GM04503 (cell line): ENCODE data around the gene HSD17B13.
"Not testable (repeated sequence)": the region's sequence is repeated elsewhere in the genome, so short reads cannot be mapped to it uniquely, and the experiment has no call there.

Experiments used
- DNase-seq: peaks from one replicate; pipeline ENCODE4 v3.0.0-alpha.2; 2012; ENCODE audit warnings: low read depth

The HSD17B13 gene

GRCh38 chr4:87322754-87323153 lies at the start of gene HSD17B13:
TSS of gene HSD17B13 (minus strand) at chr4:87322882. CDS start at chr4:87322841, 41 bp downstream.
- no peak for DNase-seq

GRCh38 chr4:87370068-87370467 lies 47.4 kb upstream of the HSD17B13 start:
- no peak for DNase-seq

- no peak for DNase-seq
These were observed 44.0 kb upstream of the HSD17B13 start for GRCh38 chr4:87366521-87367162.

GRCh38 chr4:87365348-87365747 lies 42.7 kb upstream of the HSD17B13 start:
- no peak for DNase-seq

GRCh38 chr4:87363552-87363951 lies 40.9 kb upstream of the HSD17B13 start:
- no peak for DNase-seq

GRCh38 chr4:87360338-87360935 lies 37.8 kb upstream of the HSD17B13 start:
- DNase-seq = no peak

GRCh38 chr4:87359258-87359657 lies 36.6 kb upstream of the HSD17B13 start:
- no peak for DNase-seq

GRCh38 chr4:87356832-87357526 lies 34.3 kb upstream of the HSD17B13 start:
- DNase-seq = no peak

GRCh38 chr4:87354168-87355102 lies 31.8 kb upstream of the HSD17B13 start:
- no peak for DNase-seq

GRCh38 chr4:87353592-87353991 lies 30.9 kb upstream of the HSD17B13 start:
- DNase-seq = no peak

GRCh38 chr4:87345139-87345538 lies 22.5 kb upstream of the HSD17B13 start:
- DNase-seq = no peak

- no peak for DNase-seq
These were observed 20.2 kb upstream of the HSD17B13 start for GRCh38 chr4:87342872-87343271.

- not testable (repeated sequence) for DNase-seq
These were observed 19.4 kb upstream of the HSD17B13 start for GRCh38 chr4:87341954-87342635.

GRCh38 chr4:87339440-87339839 lies 16.8 kb upstream of the HSD17B13 start:
- no peak for DNase-seq

- no peak for DNase-seq
These were observed 14.7 kb upstream of the HSD17B13 start for GRCh38 chr4:87337361-87337760.

- no peak for DNase-seq
These were observed 10.6 kb upstream of the HSD17B13 start for GRCh38 chr4:87333267-87333666.

GRCh38 chr4:87330761-87331160 lies 8.1 kb upstream of the HSD17B13 start:
- no peak for DNase-seq

GRCh38 chr4:87327136-87327535 lies 4.5 kb upstream of the HSD17B13 start:
- DNase-seq = no peak

GRCh38 chr4:87326460-87326859 lies 3.8 kb upstream of the HSD17B13 start:
- DNase-seq = no peak

GRCh38 chr4:87321888-87322287 lies 794 bp downstream of the HSD17B13 start:
- no peak for DNase-seq

- no peak for DNase-seq
These were observed 5.2 kb downstream of the HSD17B13 start for GRCh38 chr4:87317527-87317926.

- DNase-seq = no peak
These were observed 5.7 kb downstream of the HSD17B13 start for GRCh38 chr4:87316961-87317360.
